GM19099 (cell line): Measurements from ENCODE around the gene HPSE2.

Experiments used
- POLR2A ChIP-seq: IDR thresholded peaks from 3 replicates; pipeline ENCODE4 v1.6.1; 2011; ENCODE audit warnings: low read depth; ENCODE audit not compliant: insufficient read length; ENCODE audit errors: extremely low read depth

Gene HPSE2

DNA sequence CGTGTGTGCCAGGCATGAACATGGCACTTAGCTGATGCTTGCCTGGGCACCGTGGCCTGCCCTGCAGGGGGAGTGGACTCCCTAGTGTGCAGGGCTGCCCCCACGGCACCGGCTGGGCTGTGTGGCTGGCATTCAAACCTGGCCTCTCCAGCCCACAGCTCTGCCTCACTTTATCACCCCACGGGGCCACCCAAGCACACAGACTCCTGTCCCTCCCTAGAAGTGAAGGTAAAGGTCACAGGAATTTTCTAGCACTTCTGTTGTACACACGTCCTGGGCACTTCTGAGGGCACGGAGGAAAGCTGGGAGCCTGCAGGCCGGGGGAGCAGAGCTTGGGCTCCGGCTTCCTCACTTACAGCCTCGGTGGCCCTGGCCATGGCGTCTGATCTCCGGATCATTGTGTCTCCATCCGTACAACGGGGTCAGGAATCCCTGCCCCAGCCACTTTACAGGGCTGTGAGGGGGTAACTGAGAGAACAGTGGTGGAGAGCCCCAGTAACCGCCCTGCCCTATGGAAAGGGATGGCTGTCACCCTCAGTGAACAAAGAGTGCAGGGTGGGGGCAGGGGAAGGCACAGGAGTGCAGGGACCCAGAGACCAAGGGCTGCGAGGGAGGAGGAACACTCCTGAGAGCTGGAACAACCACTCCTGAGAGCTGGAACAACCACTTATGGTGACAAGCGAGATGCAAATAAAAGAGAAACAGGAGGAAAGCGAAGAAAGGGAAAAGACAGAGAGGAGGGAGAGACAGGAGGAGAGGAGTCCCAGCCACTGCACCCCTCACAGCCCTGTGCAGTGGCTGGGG, 816.8 kb downstream of the HPSE2 start:
- no peak for TF ChIP-seq POLR2A

GRCh38 chr10:98417973-98418664, 817.5 kb downstream of the HPSE2 start:
- no peak for TF ChIP-seq POLR2A

GRCh38 chr10:98417481-98417959, 818.1 kb downstream of the HPSE2 start:
- TF ChIP-seq POLR2A, result no peak

GRCh38 chr10:98416606-98417388, 818.9 kb downstream of the HPSE2 start:
- no peak for TF ChIP-seq POLR2A

GRCh38 chr10:98415731-98416119, 819.9 kb downstream of the HPSE2 start:
- TF ChIP-seq POLR2A, result no peak

DNA sequence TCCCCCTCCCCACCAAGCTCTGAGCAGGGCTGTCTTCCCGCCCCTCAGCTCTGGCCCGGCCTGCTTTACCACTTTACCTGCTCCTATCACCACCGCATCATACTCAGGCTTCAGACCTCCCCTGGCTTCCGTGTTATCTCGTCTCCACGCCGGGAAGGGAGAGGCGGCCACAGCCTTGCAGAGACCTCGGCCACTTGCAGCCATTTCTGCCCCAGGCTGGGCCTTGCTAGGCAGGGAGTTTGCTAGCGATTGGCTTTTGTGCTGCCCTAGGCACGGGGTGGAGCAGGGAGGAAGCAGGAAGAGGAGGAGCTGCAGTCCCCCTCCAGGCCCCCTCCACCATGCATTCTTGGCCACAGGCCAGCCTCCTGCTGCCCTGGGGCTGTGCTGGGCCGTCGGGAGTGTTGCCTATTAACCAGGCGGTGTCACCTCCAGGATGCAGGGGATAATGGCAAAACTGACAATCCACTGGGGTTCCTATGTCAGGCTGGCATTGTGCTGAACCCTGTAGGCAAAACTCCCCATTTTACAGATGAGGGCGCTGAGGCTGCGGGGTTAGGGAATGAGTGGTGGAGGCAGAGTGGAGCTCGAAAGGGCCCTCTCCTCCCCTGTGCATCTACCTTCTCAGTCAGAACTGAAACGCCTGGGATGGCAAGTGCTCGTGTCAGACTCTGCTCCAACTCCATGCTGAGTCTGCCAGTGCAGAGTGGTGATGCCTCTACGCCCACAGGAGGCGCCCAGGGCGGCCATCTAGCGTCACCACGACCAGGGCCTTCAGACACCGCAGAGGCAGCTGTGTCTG, 820.5 kb downstream of the HPSE2 start, which contains the start of gene PYROXD2:
PYROXD2 (minus strand) TSS at position 251 of the 799 bp plus-strand sequence; CDS start at position 204, 47 bp downstream.
- TF ChIP-seq POLR2A, result no peak

GRCh38 chr10:98414578-98414931, 821.1 kb downstream of the HPSE2 start:
- no peak for TF ChIP-seq POLR2A

DNA sequence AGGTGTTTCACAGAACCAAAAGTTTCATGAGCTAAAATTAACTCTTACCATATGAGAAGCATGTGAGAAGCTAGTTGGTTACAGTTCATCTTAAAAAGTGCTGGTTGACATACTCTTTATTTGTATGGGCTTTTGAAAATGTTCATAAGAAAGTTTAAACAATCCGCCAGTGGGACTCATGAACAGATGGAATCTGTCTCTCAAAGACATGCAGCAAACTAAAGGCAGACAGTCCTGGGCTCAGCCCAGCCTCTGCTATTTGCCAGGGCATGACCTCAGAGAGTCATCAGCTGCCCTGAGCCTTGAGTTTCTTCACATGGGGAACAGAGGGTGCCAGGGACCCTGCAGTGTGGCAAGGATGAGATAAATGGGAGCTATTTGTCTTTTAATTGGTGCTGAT, 823.9 kb downstream of the HPSE2 start:
- no peak for TF ChIP-seq POLR2A

DNA sequence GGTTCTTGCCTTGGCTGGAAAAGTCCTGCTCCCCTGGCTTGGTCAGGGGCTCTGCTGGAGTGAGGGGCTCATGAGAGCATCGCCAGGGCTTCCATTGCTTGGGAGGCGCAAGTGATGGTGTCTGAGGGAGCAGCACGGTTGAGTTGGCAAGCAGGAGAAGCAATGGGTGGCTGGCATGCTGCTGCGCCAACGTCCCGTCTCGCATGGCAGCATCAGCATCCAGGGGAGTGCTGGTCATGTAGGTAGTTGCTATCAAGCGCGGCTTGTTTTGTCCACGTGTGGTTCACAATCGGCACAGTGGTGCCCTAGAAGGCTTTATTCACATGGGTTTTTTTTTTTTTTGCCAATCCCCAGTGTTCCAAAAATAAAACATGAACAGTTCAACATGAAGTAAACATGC, 824.5 kb downstream of the HPSE2 start:
- no peak for TF ChIP-seq POLR2A

GRCh38 chr10:98410759-98411158, 824.9 kb downstream of the HPSE2 start:
- no peak for TF ChIP-seq POLR2A

DNA sequence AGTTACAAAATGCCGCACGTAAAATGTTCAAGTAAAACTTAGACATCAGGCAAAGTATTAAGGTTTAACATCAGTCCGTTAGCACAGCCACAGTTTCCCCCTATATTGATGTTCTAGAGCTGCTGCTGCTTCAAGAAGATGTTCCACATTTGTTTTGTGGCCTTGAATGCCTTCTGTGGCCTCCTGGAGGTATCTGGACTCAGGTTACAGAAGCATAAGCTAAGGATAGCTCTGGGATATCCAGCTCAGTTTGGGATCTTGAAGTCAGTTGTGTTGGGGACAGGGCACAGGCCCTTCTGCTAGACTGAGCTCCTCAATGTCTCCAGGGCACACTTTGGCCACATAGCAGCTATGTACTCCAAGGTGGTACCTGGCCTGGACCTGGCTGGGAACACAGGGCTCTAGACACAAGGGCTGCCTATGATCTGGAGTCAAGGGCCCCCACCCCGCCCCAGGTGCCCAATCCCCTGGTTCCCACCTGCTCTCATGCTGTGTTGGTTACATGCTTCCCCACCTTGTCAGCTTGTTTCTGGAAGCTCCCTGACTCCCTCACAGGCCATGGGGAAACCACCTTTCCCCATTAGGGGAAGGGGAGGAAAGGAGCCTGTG, 825.4 kb downstream of the HPSE2 start:
- TF ChIP-seq POLR2A, result no peak

GRCh38 chr10:98408799-98409198, 826.9 kb downstream of the HPSE2 start:
- no peak for TF ChIP-seq POLR2A

DNA sequence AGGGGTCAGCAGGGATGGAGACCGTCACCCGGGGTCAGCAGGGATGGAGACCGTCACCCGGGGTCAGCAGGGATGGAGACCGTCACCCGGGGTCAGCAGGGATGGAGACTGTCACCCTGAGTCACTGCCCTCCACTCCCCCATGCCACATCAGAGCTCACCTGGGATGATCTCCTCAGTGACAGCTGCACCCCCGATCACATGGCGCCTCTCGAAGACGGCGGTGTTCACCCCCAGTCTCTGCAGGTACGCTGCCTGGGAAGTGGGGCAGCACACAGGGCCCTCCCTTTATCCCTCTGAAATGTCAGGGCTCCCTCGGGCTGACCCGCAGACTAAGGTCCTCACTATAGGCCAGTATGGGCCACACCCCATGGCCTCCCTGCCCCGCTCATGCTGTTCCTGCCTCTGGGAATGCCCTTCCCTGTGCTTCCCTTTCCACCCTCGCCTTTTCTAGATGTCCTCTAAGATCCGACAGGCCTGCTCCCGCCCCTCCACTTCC, 827.9 kb downstream of the HPSE2 start:
- no peak for TF ChIP-seq POLR2A
